HFFc6 (cell line): ENCODE data around the gene FHIP2A. TPM values are rescaled to one million over a fixed set of nuclear protein-coding genes. Genes with fewer than 3 reads are reported as not detected.

ENCODE experiments used
- DNase-seq: peaks from one replicate; pipeline ENCODE4 v3.0.0-alpha.2; 2018
- H3K27ac Mint-ChIP-seq: 2 replicates; pipeline ENCODE4 v1.8.0; 2020; ENCODE audit warnings: mild to moderate bottlenecking, mixed read lengths
- H3K27me3 Mint-ChIP-seq: 2 replicates; pipeline ENCODE4 v1.8.0; 2021; ENCODE audit warnings: mild to moderate bottlenecking, moderate library complexity, mixed read lengths; ENCODE audit not compliant: insufficient read depth
- H3K36me3 Mint-ChIP-seq: 2 replicates; pipeline ENCODE4 v1.8.0; 2021; ENCODE audit warnings: low read depth, mixed read lengths
- H3K4me1 Mint-ChIP-seq: 2 replicates; pipeline ENCODE4 v1.8.0; 2020; ENCODE audit warnings: low read depth, mixed read lengths
- H3K4me3 Mint-ChIP-seq: 2 replicates; pipeline ENCODE4 v1.8.0; 2020; ENCODE audit warnings: mild to moderate bottlenecking, moderate library complexity, mixed read lengths
- H3K9me3 Mint-ChIP-seq: 2 replicates; pipeline ENCODE4 v1.8.0; 2020; ENCODE audit warnings: mild to moderate bottlenecking, mixed read lengths
- total RNA-seq, 6 experiments: library from RNA; stranded (reverse); fragmentation: NEBNext Ultra II Directional; extraction: Animal tissue kit (Norgen Biotek cat#: 25700); gene quantifications; 2 replicates in 1 of 6; 3 replicates in 5 of 6; pipeline ENCODE4 v1.2.3, GENCODE V29; 2021
- TF ChIP-seq, protein P1 (sequence below): fragments of 200-600 bp; sonication (generic); IDR thresholded peaks from 2 replicates; pipeline ENCODE4 v1.5.0; 2021; ENCODE audit warnings: antibody characterized with exemption, mild to moderate bottlenecking

The FHIP2A gene
- total RNA-seq, 6 experiments from 2014 or later, result 35.1 to 54.1 (median 42.6) TPM

DNA sequence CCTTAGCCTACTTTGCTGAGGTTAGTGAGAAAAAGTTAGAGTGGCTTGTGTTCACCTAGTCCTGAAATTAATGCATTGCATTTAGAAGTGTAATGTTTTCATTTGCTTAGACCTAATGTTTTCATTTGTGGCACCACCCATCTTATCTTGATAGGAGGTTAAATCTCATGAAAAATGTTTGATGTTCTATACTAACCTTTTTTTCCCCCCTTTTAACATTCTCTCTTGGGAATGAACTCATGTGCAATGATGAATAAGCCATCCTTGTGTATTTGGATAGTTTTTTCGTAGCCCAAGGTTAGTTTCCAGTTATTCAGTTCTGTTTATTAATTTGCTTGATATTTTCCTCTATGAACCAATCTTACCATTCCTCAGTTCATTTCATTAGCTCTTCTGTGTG lies 2.8 kb downstream of the FHIP2A start:
- TF ChIP-seq, protein P1, sequence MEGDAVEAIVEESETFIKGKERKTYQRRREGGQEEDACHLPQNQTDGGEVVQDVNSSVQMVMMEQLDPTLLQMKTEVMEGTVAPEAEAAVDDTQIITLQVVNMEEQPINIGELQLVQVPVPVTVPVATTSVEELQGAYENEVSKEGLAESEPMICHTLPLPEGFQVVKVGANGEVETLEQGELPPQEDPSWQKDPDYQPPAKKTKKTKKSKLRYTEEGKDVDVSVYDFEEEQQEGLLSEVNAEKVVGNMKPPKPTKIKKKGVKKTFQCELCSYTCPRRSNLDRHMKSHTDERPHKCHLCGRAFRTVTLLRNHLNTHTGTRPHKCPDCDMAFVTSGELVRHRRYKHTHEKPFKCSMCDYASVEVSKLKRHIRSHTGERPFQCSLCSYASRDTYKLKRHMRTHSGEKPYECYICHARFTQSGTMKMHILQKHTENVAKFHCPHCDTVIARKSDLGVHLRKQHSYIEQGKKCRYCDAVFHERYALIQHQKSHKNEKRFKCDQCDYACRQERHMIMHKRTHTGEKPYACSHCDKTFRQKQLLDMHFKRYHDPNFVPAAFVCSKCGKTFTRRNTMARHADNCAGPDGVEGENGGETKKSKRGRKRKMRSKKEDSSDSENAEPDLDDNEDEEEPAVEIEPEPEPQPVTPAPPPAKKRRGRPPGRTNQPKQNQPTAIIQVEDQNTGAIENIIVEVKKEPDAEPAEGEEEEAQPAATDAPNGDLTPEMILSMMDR, result no peak
- H3K27me3 Mint-ChIP-seq, result peaks cover 3% of the 10 kb centered on the region; the same call in 1 of the 2 replicates
- peak overlapping the region; percentile 92 for H3K27ac Mint-ChIP-seq
- peaks cover 78% of the 10 kb centered on the region for H3K4me1 Mint-ChIP-seq
- H3K36me3 Mint-ChIP-seq, result peaks cover 43% of the 10 kb centered on the region
- peak overlapping the region; percentile 95 for H3K4me3 Mint-ChIP-seq
- no peaks in the 10 kb centered on the region for H3K9me3 Mint-ChIP-seq
- no peak for DNase-seq

DNA sequence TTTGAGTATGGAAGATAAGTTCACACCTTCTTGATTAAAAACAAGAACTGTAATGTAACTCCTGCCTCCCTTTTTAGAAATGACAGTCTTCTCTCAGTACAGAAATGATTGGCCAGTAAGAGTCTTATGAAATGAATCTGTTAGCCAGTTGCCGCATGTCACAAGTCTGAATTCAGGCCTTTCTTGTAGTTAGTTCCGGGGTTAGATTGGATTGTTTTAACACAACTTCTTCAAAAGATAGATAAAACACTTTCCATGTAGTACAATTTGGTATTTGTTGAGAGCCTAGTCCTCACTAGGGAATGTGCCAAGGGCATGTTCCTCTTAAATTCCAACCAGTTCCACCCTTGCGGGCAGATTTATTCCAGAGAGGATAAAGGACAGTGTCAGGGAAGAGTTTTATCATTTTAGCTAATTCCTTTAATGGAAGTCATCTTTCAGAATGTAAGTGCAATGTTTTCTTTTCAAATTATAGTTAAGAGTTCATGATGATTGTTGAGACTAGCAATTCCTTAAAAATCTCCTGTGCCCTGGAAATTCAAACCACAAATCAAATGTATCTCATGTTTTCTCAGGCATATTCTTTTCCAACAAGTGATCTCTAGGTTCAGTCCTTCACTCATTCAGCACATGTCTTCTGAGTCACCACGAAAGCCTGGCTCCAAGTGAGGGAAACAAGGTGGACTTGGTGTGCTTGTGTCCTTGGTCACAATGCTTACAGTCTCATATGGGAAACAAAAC lies 4.1 kb downstream of the FHIP2A start:
- peak overlapping the region; percentile 92 for H3K27ac Mint-ChIP-seq
- no peaks in the 10 kb centered on the region for H3K9me3 Mint-ChIP-seq
- H3K4me1 Mint-ChIP-seq, result peaks cover 77% of the 10 kb centered on the region

DNA sequence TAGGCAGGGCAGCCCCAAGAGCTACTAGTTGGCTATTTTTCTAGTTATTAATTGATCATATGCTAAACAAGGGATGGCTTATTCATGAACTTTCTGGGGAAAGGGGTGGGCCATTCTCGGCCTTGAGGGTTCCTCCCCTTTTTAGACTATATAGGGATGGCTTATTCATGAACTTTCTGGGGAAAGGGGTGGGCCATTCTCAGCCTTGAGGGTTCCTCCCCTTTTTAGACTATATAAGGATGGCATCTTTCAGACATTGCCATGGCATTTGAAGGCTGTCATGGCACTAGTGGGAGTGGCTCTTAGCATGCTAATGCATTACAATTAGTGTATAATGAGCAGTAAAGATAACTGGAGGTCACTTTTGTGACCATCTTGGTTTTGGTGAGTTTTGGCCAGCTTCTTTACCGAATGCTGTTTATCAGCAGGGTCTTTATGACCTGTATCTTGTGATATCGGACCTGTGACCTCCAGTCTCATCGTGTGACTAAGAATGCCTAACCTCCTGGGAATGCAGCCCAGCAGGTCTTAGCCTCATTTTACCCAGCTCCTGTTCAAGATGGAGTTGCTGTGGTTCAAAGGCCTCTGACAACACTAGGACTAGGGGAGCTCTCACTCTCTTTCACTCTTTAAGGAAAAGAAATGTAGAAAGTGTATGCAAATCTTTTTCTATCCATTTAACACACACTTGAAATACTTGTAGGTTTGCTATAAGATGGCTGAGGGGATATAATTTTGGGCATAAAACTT lies 7.8 kb downstream of the FHIP2A start:
- TF ChIP-seq, protein P1, result no peak
- no peak for DNase-seq
- Mint-ChIP-seq H3K27ac (no peak overlapping the region), H3K36me3 (peaks cover 40% of the 10 kb centered on the region), H3K4me1 (peaks cover 69% of the 10 kb centered on the region), H3K9me3 (no peaks in the 10 kb centered on the region), H3K4me3 (no peak overlapping the region), H3K27me3 (no peaks in the 10 kb centered on the region)

More for the DNA sequence above, 4.1 kb downstream of the FHIP2A start:
- peak overlapping the region; percentile 95 for H3K4me3 Mint-ChIP-seq
- TF ChIP-seq, protein P1, result no peak
- DNase-seq, result peak; percentile 97
- H3K27me3 Mint-ChIP-seq, result peaks cover 2% of the 10 kb centered on the region; the same call in 1 of the 2 replicates
- peaks cover 47% of the 10 kb centered on the region for H3K36me3 Mint-ChIP-seq

DNA sequence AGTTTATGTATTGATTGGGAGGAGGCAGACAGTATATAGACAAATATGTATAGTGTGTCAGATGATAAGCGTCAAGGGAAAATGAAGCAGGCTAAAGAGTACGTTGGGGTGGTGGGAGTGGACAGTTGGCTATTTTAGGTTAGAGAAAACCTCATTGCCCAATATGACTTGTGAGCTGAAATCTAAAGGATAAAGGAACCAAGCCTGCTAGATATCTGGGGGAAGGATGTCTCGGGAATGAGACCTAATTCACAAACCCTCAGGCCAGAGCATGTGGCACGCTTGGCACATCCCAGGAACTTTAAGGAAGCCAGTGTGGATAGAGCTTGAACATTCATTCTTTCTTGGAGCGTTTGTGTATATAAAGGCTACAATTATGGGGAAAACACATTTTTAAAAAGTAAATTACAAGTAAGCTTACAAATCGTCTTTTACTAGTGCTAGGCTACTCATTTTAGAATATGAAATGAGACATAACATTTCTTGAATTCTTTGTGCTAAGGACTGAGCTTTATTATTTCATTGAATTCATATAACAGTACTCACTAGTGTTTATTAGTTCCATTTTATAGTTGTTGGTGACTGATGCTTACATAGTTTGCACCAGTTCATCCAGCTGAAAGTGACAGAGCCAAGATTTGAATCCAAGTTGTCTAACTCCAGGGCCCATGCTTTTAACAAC lies 9.7 kb downstream of the FHIP2A start:
- Mint-ChIP-seq H3K36me3 (peaks cover 36% of the 10 kb centered on the region), H3K27me3 (no peaks in the 10 kb centered on the region), H3K4me3 (peak overlapping the region; percentile 56), H3K4me1 (peaks cover 49% of the 10 kb centered on the region), H3K9me3 (no peaks in the 10 kb centered on the region), H3K27ac (peak overlapping the region; percentile 82)
- peak; percentile 12 for DNase-seq
- TF ChIP-seq, protein P1, result no peak

DNA sequence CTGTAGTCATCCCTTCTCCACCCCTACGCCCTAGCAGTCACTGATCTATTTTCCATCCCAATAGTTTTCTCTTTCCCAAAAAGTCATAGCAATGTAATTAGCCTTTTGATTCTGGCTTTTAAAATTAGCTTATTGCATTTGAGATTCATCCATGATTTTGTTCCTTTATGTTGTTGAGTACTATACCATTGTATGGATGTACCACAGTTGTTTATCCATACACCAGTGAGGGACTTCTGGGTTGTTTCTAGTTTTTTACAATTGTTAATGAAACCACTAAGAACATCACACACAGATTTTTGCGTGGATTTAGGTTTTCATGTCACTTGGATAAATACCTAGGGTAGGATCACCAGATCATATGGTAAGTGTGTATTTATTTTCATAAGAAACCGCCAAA lies 16.1 kb downstream of the FHIP2A start:
- DNase-seq, result no peak
- H3K4me1 Mint-ChIP-seq, result peaks cover 14% of the 10 kb centered on the region
- no peaks in the 10 kb centered on the region for H3K27me3 Mint-ChIP-seq
- peaks cover 42% of the 10 kb centered on the region for H3K36me3 Mint-ChIP-seq
- H3K27ac Mint-ChIP-seq, result no peak overlapping the region
- H3K9me3 Mint-ChIP-seq, result no peaks in the 10 kb centered on the region
- TF ChIP-seq, protein P1, result no peak
- H3K4me3 Mint-ChIP-seq, result no peak overlapping the region; the same call in 1 of the 2 replicates
